K562 (cell line): ENCODE measurements around the gene TCF12. TPM values are rescaled to one million over a fixed set of nuclear protein-coding genes. Genes with fewer than 3 reads are reported as not detected.
A peak's percentile ranks its signal among the peaks of the same experiment; 100 is the strongest.

ENCODE experiments used
- ATAC-seq: fragments of 200-7000 bp; cut with Tn5 transposase; 3 replicates; pipeline ENCODE4 v1.9.1; 2020; ENCODE audit warnings: moderate library complexity
- BruUV-seq: library from RNA; stranded (reverse); fragments of 400-500 nt; replicated peaks from 2 replicates; lab custom pipeline; 2021; lab: Mats Ljungman, UMichigan
- CTCF ChIA-PET: fragments of 300-600 bp; formaldehyde crosslinking; extraction: SDS; loops from one replicate; lab custom pipeline; 2021; ENCODE audit warnings: low intra/inter-chr PET ratio; lab: Yijun Ruan, JAX
- POLR2A ChIA-PET: fragments of 300-600, 350-650 bp; sonication (Branson Sonifier 250); formaldehyde crosslinking; extraction: SDS; loops from one replicate; lab custom pipeline; 2021; ENCODE audit warnings: antibody characterized with exemption, inconsistent platforms; lab: Yijun Ruan, JAX
- DNase-seq, 4 experiments: peaks; one replicate each; pipeline versions ENCODE4 v3.0.0 to v3.0.0-alpha.2; 2011 to 2018; ENCODE audit warnings: low spot score in 3 of 4, mixed read lengths in 3 of 4; ENCODE audit errors: extremely low read depth in 1 of 4
- FAIRE-seq: peaks from 2 replicates; lab custom pipeline; 2011; peaks lifted over from hg19 to GRCh38; lab: Jason Lieb, UNC
- H2AFZ ChIP-seq: 2 replicates; pipeline ENCODE4 v1.6.0; 2011; ENCODE audit warnings: low read depth, low read length, control low read depth, inconsistent platforms
- H3K27ac ChIP-seq: fragments of 200-600 bp; 3 replicates; pipeline ENCODE4 v1.8.0; 2011; ENCODE audit warnings: low read depth, mild to moderate bottlenecking, control low read depth, inconsistent platforms, low read length, moderate library complexity, mixed read lengths; ENCODE audit errors: extremely low read depth
- H3K27me3 ChIP-seq, 2 experiments: fragments of 300-600 bp in 1 of 2; 2 replicates in 1 of 2; 3 replicates in 1 of 2; pipeline versions ENCODE4 v1.6.0 to v1.8.0; 2011; ENCODE audit warnings: inconsistent platforms in 2 of 2, low read length in 2 of 2, mild to moderate bottlenecking in 1 of 2, mixed read lengths in 1 of 2, moderate library complexity in 1 of 2; ENCODE audit not compliant: control insufficient read depth in 2 of 2, insufficient read depth in 2 of 2
- H3K36me3 ChIP-seq: fragments of 300-600 bp; 3 replicates; pipeline ENCODE4 v1.8.0; 2011; ENCODE audit warnings: mild to moderate bottlenecking, low read length, inconsistent platforms; ENCODE audit not compliant: control insufficient read depth, insufficient read depth
- H3K4me1 ChIP-seq, 2 experiments: fragments of 200-600 bp in 1 of 2; replicated peaks in 1 of 2; 2 replicates in 1 of 2; 3 replicates in 1 of 2; pipeline versions ENCODE4 v1.5.1 to v1.8.0; 2011; ENCODE audit warnings: inconsistent platforms in 2 of 2, low read length in 2 of 2, mild to moderate bottlenecking in 1 of 2, mixed read lengths in 1 of 2, moderate library complexity in 1 of 2; ENCODE audit not compliant: control insufficient read depth in 2 of 2, insufficient read depth in 2 of 2
- H3K4me2 ChIP-seq: 2 replicates; pipeline ENCODE4 v1.6.1; 2011; ENCODE audit warnings: low read length, control low read depth, inconsistent platforms, mixed read lengths; ENCODE audit not compliant: insufficient read depth
- H3K4me3 ChIP-seq: fragments of 200-600 bp; sonication (generic), shearing (Covaris generic); 2 replicates; pipeline ENCODE4 v1.5.1; 2016; ENCODE audit warnings: control low read depth, inconsistent platforms
- H3K79me2 ChIP-seq: fragments of 200-600 bp; 3 replicates; pipeline ENCODE4 v1.8.0; 2011; ENCODE audit warnings: low read length, inconsistent platforms; ENCODE audit not compliant: control insufficient read depth, insufficient read depth
- H3K9ac ChIP-seq, 2 experiments: 2 replicates each; pipeline versions ENCODE4 v1.6.0 to v1.6.1; 2011; ENCODE audit warnings: low read depth in 2 of 2, low read length in 2 of 2, control low read depth in 1 of 2, inconsistent platforms in 1 of 2, mild to moderate bottlenecking in 1 of 2, mixed read lengths in 1 of 2; ENCODE audit not compliant: insufficient read depth in 1 of 2
- H3K9me1 ChIP-seq: one replicate; pipeline ENCODE4 v1.6.0; 2011; ENCODE audit warnings: inconsistent platforms, mild to moderate bottlenecking, low read length, moderate library complexity; ENCODE audit not compliant: control insufficient read depth, insufficient read depth
- H3K9me3 ChIP-seq: replicated peaks from 2 replicates; pipeline ENCODE4 v1.5.1; 2011; ENCODE audit warnings: low read depth, low read length, inconsistent platforms; ENCODE audit not compliant: control insufficient read depth, insufficient read depth
- H4K20me1 ChIP-seq: replicated peaks from 2 replicates; pipeline ENCODE4 v1.6.1; 2011; ENCODE audit warnings: low read length, inconsistent platforms, mixed read lengths; ENCODE audit not compliant: control insufficient read depth, insufficient read depth
- ATF1 ChIP-seq, 2 experiments: fragments of 450-650 bp in 1 of 2; IDR thresholded peaks; 2 replicates each; pipeline ENCODE4 v1.6.1; 2016; ENCODE audit warnings: missing compliant biosample characterization in 1 of 2, missing genetic modification characterization in 1 of 2
- ATF7 ChIP-seq: fragments of 450-650 bp; IDR thresholded peaks from 2 replicates; pipeline ENCODE4 v1.7.1; 2014; ENCODE audit warnings: mild to moderate bottlenecking, moderate library complexity
- EGR1 ChIP-seq: fragments of 450-650 bp; conservative IDR thresholded peaks from 2 replicates; pipeline ENCODE4 v1.6.1; 2017; ENCODE audit warnings: mild to moderate bottlenecking
- EWSR1 ChIP-seq: fragments of 450-650 bp; IDR thresholded peaks from 2 replicates; pipeline ENCODE4 v1.6.1; 2018; ENCODE audit warnings: borderline replicate concordance, mild to moderate bottlenecking, low read depth, moderate library complexity; ENCODE audit not compliant: partially characterized antibody
- HDAC1 ChIP-seq, 2 experiments: fragments of 450-650 bp; IDR thresholded peaks; 2 replicates each; pipeline ENCODE4 v1.6.1; 2016 to 2017; ENCODE audit warnings: inconsistent platforms in 1 of 2, mild to moderate bottlenecking in 1 of 2, moderate library complexity in 1 of 2
- HDGF ChIP-seq: fragments of 450-650 bp; IDR thresholded peaks from 2 replicates; pipeline ENCODE4 v1.6.1; 2016
- KDM1A ChIP-seq, 2 experiments: fragments of 450-650 bp; IDR thresholded peaks; 2 replicates each; pipeline ENCODE4 v1.6.1; 2016; ENCODE audit warnings: mild to moderate bottlenecking in 2 of 2
- MAZ ChIP-seq, 2 experiments: fragments of 450-650 bp in 1 of 2; sonication (generic) in 1 of 2; formaldehyde crosslinking; IDR thresholded peaks in 1 of 2; conservative IDR thresholded peaks in 1 of 2; 2 replicates each; pipeline versions ENCODE4 v1.4.0 to v1.5.0; 2020; ENCODE audit warnings: mild to moderate bottlenecking in 1 of 2, missing genetic modification reagents in 1 of 2
- NBN ChIP-seq: fragments of 450-650 bp; IDR thresholded peaks from 2 replicates; pipeline ENCODE4 v1.6.1; 2016; ENCODE audit warnings: low read depth, mild to moderate bottlenecking
- RBM17 ChIP-seq: fragments of 200-400 bp; formaldehyde crosslinking; IDR thresholded peaks from 2 replicates; pipeline ENCODE4 v1.6.1; 2017; ENCODE audit warnings: low read depth, mild to moderate bottlenecking, low read length, borderline replicate concordance
- RBM25 ChIP-seq: fragments of 200-400 bp; formaldehyde crosslinking; IDR thresholded peaks from 2 replicates; pipeline ENCODE4 v1.6.1; 2018; ENCODE audit warnings: low read length, low read depth, moderate library complexity; ENCODE audit not compliant: severe bottlenecking
- RCOR1 ChIP-seq, 2 experiments: IDR thresholded peaks; 2 replicates each; pipeline ENCODE4 v1.6.1; 2012; ENCODE audit warnings: low read depth in 2 of 2, low read length in 2 of 2, borderline replicate concordance in 1 of 2, improper control_type of control experiment in 1 of 2
- SIN3B ChIP-seq: fragments of 450-650 bp; IDR thresholded peaks from 2 replicates; pipeline ENCODE4 v1.6.1; 2017; ENCODE audit warnings: low read depth, mild to moderate bottlenecking, moderate library complexity
- TEAD2 ChIP-seq: fragments of 450-650 bp; IDR thresholded peaks from 2 replicates; pipeline ENCODE4 v1.6.1; 2016; ENCODE audit warnings: missing genetic modification characterization, control low read depth, missing compliant biosample characterization
- TEAD4 ChIP-seq, 2 experiments: sonication (generic) in 1 of 2; formaldehyde crosslinking in 1 of 2; IDR thresholded peaks; 2 replicates each; pipeline versions ENCODE4 v1.6.1 to v1.8.0; 2012 to 2022; ENCODE audit warnings: borderline replicate concordance in 1 of 2, inconsistent platforms in 1 of 2, low read length in 1 of 2, mild to moderate bottlenecking in 1 of 2, missing genetic modification reagents in 1 of 2
- ZNF184 ChIP-seq: sonication (generic); formaldehyde crosslinking; IDR thresholded peaks from 2 replicates; pipeline ENCODE4 v1.5.0; 2020; ENCODE audit warnings: missing genetic modification reagents
- ZNF232 ChIP-seq: sonication (generic); formaldehyde crosslinking; IDR thresholded peaks from 2 replicates; pipeline ENCODE4 v1.8.0; 2022; ENCODE audit warnings: mild to moderate bottlenecking, missing genetic modification reagents
- ZNF354B ChIP-seq: fragments of 250-450 bp; sonication (Bioruptor Pico); IDR thresholded peaks from 2 replicates; pipeline ENCODE4 v1.4.0; 2020
- ZNF444 ChIP-seq: fragments of 250-450 bp; sonication (Bioruptor Pico); IDR thresholded peaks from 2 replicates; pipeline ENCODE4 v1.4.0; 2020; ENCODE audit warnings: mild to moderate bottlenecking, moderate library complexity
- WGBS: fragments of 100-300 bp; shearing (Covaris generic); methylation state at CpG from one replicate; pipeline ENCODE4 v1.1.6; 2016; ENCODE audit warnings: low coverage, mixed read lengths; ENCODE audit not compliant: insufficient coverage; ENCODE audit errors: missing lambda C conversion rate; 5-methylcytosine and 5-hydroxymethylcytosine counted together
- in situ Hi-C: fragments of 300-500 bp; cut with MboI; formaldehyde crosslinking; loops from 4 replicates; pipeline ENCODE4 v1.15.0; 2018; ENCODE audit warnings: inconsistent platforms, mixed read lengths
- intact Hi-C: fragments of 100-400 bp; cut with micrococcal nuclease; formaldehyde crosslinking; loops from 2 replicates; pipeline ENCODE4 v1.14.2; 2022
- polyA plus RNA-seq, 8 experiments: library from polyadenylated mRNA; depleted of rRNA in 4 of 8; stranded (reverse) in 5 of 8; unstranded in 3 of 8; fragments of >200 nt; fragmentation: Nextera tagmentation in 2 of 8; fragmentation: Illumina TruSeq in 1 of 8; extraction: Ambion mirVana in 2 of 8; extraction: Trizol in 1 of 8; gene quantifications; 2 replicates each; pipeline versions ENCODE4 v1.2.1 to v1.2.3, GENCODE V29; 2011 to 2014; ENCODE audit warnings: inconsistent platforms in 1 of 8, missing spikeins in 1 of 8
- total RNA-seq, 7 experiments: library from RNA; depleted of rRNA in 6 of 7; stranded (reverse); fragments of >200 nt in 6 of 7; fragmentation: Illumina TruSeq in 2 of 7; extraction: Trizol in 2 of 7; gene quantifications; 2 replicates each; pipeline versions ENCODE4 v1.2.1 to v1.2.3, GENCODE V29; 2011 to 2021; ENCODE audit warnings: low replicate concordance in 1 of 7
- TF ChIP-seq, protein P1 (sequence below), 2 experiments: fragments of 450-650 bp; IDR thresholded peaks; 2 replicates each; pipeline ENCODE4 v1.6.1; 2016

The TCF12 gene
- total and polyA plus RNA-seq, 9 of the 15 experiments (the other 6 are each of a cell fraction or from before 2014, with no cell fraction given), result 10.5 to 132 (median 52.9) TPM

DNA sequence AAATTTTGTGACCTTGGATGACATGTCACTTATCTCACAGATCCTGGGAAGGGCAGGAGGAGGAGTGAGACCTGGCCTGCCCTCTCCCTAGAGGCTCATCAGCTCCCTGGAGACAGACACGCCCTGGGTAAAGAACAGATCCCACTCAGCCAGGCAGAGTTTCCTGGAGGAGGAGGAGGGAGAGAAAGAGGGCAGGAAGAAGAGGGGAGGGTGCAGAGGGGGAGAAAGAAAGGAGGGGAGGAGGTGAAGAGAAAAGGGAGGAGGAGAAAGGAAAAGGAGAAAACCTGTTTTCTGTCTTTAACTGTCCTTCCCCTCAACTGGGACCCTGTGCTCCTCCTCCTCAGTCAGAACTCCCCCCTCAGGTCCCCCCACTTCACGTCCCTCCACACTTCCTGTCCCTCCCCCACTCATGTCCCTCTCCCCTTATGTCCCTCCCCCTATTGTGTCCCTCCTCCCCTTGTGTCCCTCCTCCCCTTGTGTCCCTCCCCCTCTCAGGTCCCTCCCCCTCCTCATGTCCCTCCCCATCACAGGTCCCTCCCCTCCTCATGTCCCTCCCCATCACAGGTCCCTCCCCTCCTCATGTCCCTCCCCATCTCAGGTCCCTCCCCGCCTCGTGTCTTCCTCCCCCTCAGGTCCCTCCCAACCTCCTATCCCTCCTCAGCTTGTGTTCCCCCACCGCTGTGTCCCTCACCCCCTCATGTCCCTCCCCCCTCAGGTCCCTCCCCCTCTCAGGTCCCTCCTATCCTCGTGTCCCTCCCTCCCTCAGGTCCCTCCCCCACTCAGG is 405.6 kb downstream of the TCF12 start (continued):
- TF ChIP-seq RBM25 (no peak), ATF7 (peak; percentile 94), ATF1 (CRISPR knock-in tag; IDR thresholded peaks at IDR 0.05) (no peak), ATF1 (tag; IDR thresholded peaks at IDR 0.05) (peak; percentile 30; the same call in 1 of the 2 replicates), HDAC1 (IDR thresholded peaks at IDR 0.05) (peak in 1 of 2 experiments; percentile 84; a peak in 2 of 4 replicates), SIN3B (no peak), ZNF232 (CRISPR knock-in tag) (no peak), HDGF (0 out of 2 replicates have a peak, but pooled peaks have one; percentile 60), NBN (peak; percentile 81; the same call in 1 of the 2 replicates), ZNF184 (no peak), EWSR1 (no peak)

DNA sequence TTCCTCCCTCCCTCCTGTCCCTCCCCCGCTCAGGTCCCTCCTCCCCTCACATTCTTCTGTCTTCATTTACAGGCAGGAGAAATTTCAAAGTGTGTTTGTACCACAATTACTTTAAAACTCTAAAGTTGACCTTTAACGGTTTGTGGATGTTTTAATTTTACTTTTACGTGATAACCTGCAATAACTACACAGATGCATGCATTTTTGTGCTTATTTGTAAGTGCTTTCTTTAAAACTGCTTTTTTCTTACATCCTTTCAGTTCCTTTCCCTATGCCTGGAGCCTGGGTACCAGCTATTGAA is 406.1 kb downstream of the TCF12 start:
- peak overlapping the region; percentile 30 for H3K4me2 ChIP-seq
- BruUV-seq, result no TSS peak
- POLR2A ChIA-PET, result interaction anchor here (0.6 to 1.0 kb wide), 2 partner anchors 37 to 557 kb away, joined by 3 read pairs; no protein-coding TSS in a partner anchor
- TF ChIP-seq RCOR1 (IDR thresholded peaks at IDR 0.05; ENCODE audit: borderline replicate concordance in 1 of 2, low read depth in 2 of 2, low read length in 2 of 2) (0 out of 4 replicates have a peak, but pooled peaks of 1 of the 2 experiments have one; percentile 2), RBM17 (no peak), KDM1A (IDR thresholded peaks at IDR 0.05) (0 out of 4 replicates have a peak, but pooled peaks of 1 of the 2 experiments have one; percentile 16), EGR1 (peak; percentile 55), ZNF354B (CRISPR knock-in tag) (0 out of 2 replicates have a peak, but pooled peaks have one; percentile 5), TEAD4 (IDR thresholded peaks at IDR 0.05; ENCODE audit: low read length) (peak; percentile 60; the same call in 1 of the 2 replicates), TEAD4 (CRISPR knock-in tag; IDR thresholded peaks at IDR 0.05; ENCODE audit: borderline replicate concordance) (no peak), ZNF444 (CRISPR knock-in tag) (peak; percentile 76), TEAD2 (tag) (peak; percentile 75; the same call in 1 of the 2 replicates), MAZ (CRISPR knock-in tag; conservative IDR thresholded peaks at IDR 0.05 in 1 of 2, IDR thresholded peaks at IDR 0.05 in 1 of 2) (peak in 1 of 2 experiments; percentile 19; a peak in 1 of 4 replicates)
- TF ChIP-seq, protein P1, sequence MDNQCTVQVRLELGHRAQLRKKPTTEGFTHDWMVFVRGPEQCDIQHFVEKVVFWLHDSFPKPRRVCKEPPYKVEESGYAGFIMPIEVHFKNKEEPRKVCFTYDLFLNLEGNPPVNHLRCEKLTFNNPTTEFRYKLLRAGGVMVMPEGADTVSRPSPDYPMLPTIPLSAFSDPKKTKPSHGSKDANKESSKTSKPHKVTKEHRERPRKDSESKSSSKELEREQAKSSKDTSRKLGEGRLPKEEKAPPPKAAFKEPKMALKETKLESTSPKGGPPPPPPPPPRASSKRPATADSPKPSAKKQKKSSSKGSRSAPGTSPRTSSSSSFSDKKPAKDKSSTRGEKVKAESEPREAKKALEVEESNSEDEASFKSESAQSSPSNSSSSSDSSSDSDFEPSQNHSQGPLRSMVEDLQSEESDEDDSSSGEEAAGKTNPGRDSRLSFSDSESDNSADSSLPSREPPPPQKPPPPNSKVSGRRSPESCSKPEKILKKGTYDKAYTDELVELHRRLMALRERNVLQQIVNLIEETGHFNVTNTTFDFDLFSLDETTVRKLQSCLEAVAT (IDR thresholded peaks at IDR 0.05), result no peak

More for the DNA sequence above, 406.1 kb downstream of the TCF12 start:
- Histone ChIP-seq H3K4me3 (no peak overlapping the region), H3K27me3 (no peaks in the 10 kb centered on the region), H3K9ac (no peak overlapping the region), H4K20me1 (no peaks in the 10 kb centered on the region), H3K9me3 (no peaks in the 10 kb centered on the region), H3K36me3 (no peaks in the 10 kb centered on the region; the same call in 2 of the 3 replicates), H3K9me1 (no peaks in the 10 kb centered on the region), H3K79me2 (peaks cover 7% of the 10 kb centered on the region; the same call in 2 of the 3 replicates), H3K4me1 (peaks cover 56 to 72% of the 10 kb centered on the region in 2 experiments), H2AFZ (0 out of 2 replicates have a peak overlapping the region, but pooled peaks have one; percentile 4), H3K27ac (peak overlapping the region; percentile 34; the same call in 1 of the 3 replicates)
- in situ Hi-C loops (loop anchor here (25.0 kb wide), 1 partner anchor 837 kb away; no protein-coding TSS in a partner anchor), intact Hi-C loops (loop anchor here (5.0 kb wide), 2 partner anchors 102 to 1927 kb away; no protein-coding TSS in a partner anchor)
- FAIRE-seq, result no peak
- CTCF ChIA-PET, result interaction anchor here (0.8 kb wide), 1 partner anchor 1237 kb away, joined by 3 read pairs; no protein-coding TSS in a partner anchor
- no peak for ATAC-seq
- no peak for DNase-seq
- 0% methylated on average over 2 of the region's 3 CpGs for WGBS
